ENCODE results near the gene CCDC82.
A peak's percentile ranks its signal among the peaks of the same experiment; 100 is the strongest.

- TF ChIP-seq CTCF (IDR thresholded peaks at IDR 0.05) (no peak), GABPA (IDR thresholded peaks at IDR 0.05; ENCODE audit: low read depth) (no peak), PBX3 (IDR thresholded peaks at IDR 0.05) (no peak), RCOR1 (IDR thresholded peaks at IDR 0.05; ENCODE audit: low read length) (no peak), REST (IDR thresholded peaks at IDR 0.05; ENCODE audit: low read depth, low read length) (no peak), CHD2 (IDR thresholded peaks at IDR 0.05; ENCODE audit: low read length, partially characterized antibody) (no peak), EZH2phosphoT487 (IDR thresholded peaks at IDR 0.05; ENCODE audit: borderline replicate concordance, low read depth) (no peak), TCF12 (IDR thresholded peaks at IDR 0.05) (0 out of 2 replicates have a peak, but pooled peaks have one; percentile 12), FOXM1 (IDR thresholded peaks at IDR 0.05; ENCODE audit: low read depth) (no peak), RAD21 (IDR thresholded peaks at IDR 0.05; ENCODE audit: low read length) (no peak), JUND (IDR thresholded peaks at IDR 0.05) (no peak), USF1 (IDR thresholded peaks at IDR 0.05; ENCODE audit: borderline replicate concordance, low read depth) (no peak)
These were observed 61.2 kb downstream of the CCDC82 start for GRCh38 chr11:96328395-96329010.
